ENCODE results near the gene MEF2C.
"Not testable (repeated sequence)": the region's sequence is repeated elsewhere in the genome, so short reads cannot be mapped to it uniquely, and the experiment has no call there.

Gene MEF2C

GRCh38 chr5:88883059-88883835 lies at the start of gene MEF2C:
Gene MEF2C, minus strand, starts transcription at chr5:88883184. Its CDS starts 59,396 bp downstream, at chr5:88823788.
- no peak for DNase-seq (ENCODE audit: low read depth)

- no peak for DNase-seq (ENCODE audit: low read depth)
These were observed 49.6 kb upstream of the MEF2C start for GRCh38 chr5:88932541-88932940.

GRCh38 chr5:88930335-88930734 lies 47.4 kb upstream of the MEF2C start:
- no peak for DNase-seq (ENCODE audit: low read depth)

- no peak for DNase-seq (ENCODE audit: low read depth)
These were observed 46.4 kb upstream of the MEF2C start for GRCh38 chr5:88929385-88929784.

GRCh38 chr5:88926774-88927173 lies 43.8 kb upstream of the MEF2C start:
- no peak for DNase-seq (ENCODE audit: low read depth)

GRCh38 chr5:88925692-88926490 lies 42.9 kb upstream of the MEF2C start:
- DNase-seq (ENCODE audit: low read depth) = no peak

GRCh38 chr5:88924330-88924657 lies 41.3 kb upstream of the MEF2C start:
- no peak for DNase-seq (ENCODE audit: low read depth)

- no peak for DNase-seq (ENCODE audit: low read depth)
These were observed 40.8 kb upstream of the MEF2C start for GRCh38 chr5:88923623-88924329.

GRCh38 chr5:88912743-88913142 lies 29.8 kb upstream of the MEF2C start:
- not testable (repeated sequence) for DNase-seq (ENCODE audit: low read depth)

GRCh38 chr5:88911059-88911572 lies 28.1 kb upstream of the MEF2C start:
- not testable (repeated sequence) for DNase-seq (ENCODE audit: low read depth)

GRCh38 chr5:88904478-88904877 lies 21.5 kb upstream of the MEF2C start:
- DNase-seq (ENCODE audit: low read depth) = not testable (repeated sequence)

GRCh38 chr5:88903966-88904365 lies 21.0 kb upstream of the MEF2C start:
- DNase-seq (ENCODE audit: low read depth) = not testable (repeated sequence)

GRCh38 chr5:88901077-88901476 lies 18.1 kb upstream of the MEF2C start:
- DNase-seq (ENCODE audit: low read depth) = not testable (repeated sequence)

GRCh38 chr5:88899096-88899737 lies 16.2 kb upstream of the MEF2C start:
- no peak for DNase-seq (ENCODE audit: low read depth)

GRCh38 chr5:88897748-88898147 lies 14.8 kb upstream of the MEF2C start:
- DNase-seq (ENCODE audit: low read depth) = no peak

GRCh38 chr5:88895681-88896501 lies 12.9 kb upstream of the MEF2C start:
- no peak for DNase-seq (ENCODE audit: low read depth)

- DNase-seq (ENCODE audit: low read depth) = no peak
These were observed 9.7 kb upstream of the MEF2C start for GRCh38 chr5:88892669-88893068.

GRCh38 chr5:88890070-88890781 lies 7.2 kb upstream of the MEF2C start:
- no peak for DNase-seq (ENCODE audit: low read depth)

GRCh38 chr5:88889189-88890069 lies 6.4 kb upstream of the MEF2C start:
- DNase-seq (ENCODE audit: low read depth) = no peak

GRCh38 chr5:88888848-88889188 lies 5.8 kb upstream of the MEF2C start:
- DNase-seq (ENCODE audit: low read depth) = no peak
